Breast epithelium (tissue), 4 donors: ENCODE measurements around the gene LRRD1. TPM values are rescaled to one million over a fixed set of nuclear protein-coding genes. Genes with fewer than 3 reads are reported as not detected.

ENCODE experiments used
- DNase-seq, 2 donors: peaks; one replicate each; pipeline ENCODE4 v3.0.0-alpha.2; 2019; ENCODE audit warnings: low spot score in 2 of 2
- H3K27ac ChIP-seq, 2 donors: fragments of 200-600 bp; sonication (generic) in 1 of 2; one replicate each; pipeline ENCODE4 v1.5.1; 2016 to 2019; ENCODE audit warnings: mild to moderate bottlenecking in 1 of 2
- H3K27me3 ChIP-seq, 2 donors: fragments of 200-600 bp; sonication (generic) in 1 of 2; one replicate each; pipeline versions ENCODE4 v1.5.1 to v1.6.0; 2017 to 2019; ENCODE audit warnings: control low read depth in 1 of 2, mild to moderate bottlenecking in 1 of 2
- H3K36me3 ChIP-seq: fragments of 200-600 bp; one replicate; pipeline ENCODE4 v1.5.1; 2019
- H3K4me1 ChIP-seq, 2 donors: fragments of 200-600 bp; sonication (generic); one replicate each; pipeline ENCODE4 v1.5.1; 2016 to 2019; ENCODE audit warnings: control low read depth in 1 of 2
- H3K4me3 ChIP-seq, 3 donors: fragments of 200-600 bp; sonication (generic); 1 replicate in 2 of 3; 2 replicates in 1 of 3; pipeline ENCODE4 v1.5.1; 2016 to 2019; ENCODE audit warnings: mild to moderate bottlenecking in 3 of 3, moderate library complexity in 2 of 3
- H3K9me3 ChIP-seq, 2 donors: fragments of 200-600 bp; sonication (generic) in 1 of 2; one replicate each; pipeline ENCODE4 v1.5.1; 2016 to 2019; ENCODE audit warnings: control low read depth in 1 of 2
- POLR2A ChIP-seq: fragments of 450-650 bp; IDR thresholded peaks from one replicate; pipeline ENCODE4 v1.6.1; 2016; ENCODE audit warnings: antibody characterized with exemption, mild to moderate bottlenecking, moderate library complexity
- POLR2AphosphoS5 ChIP-seq, 3 donors: sonication (generic); formaldehyde crosslinking; IDR thresholded peaks; one replicate each; pipeline ENCODE4 v1.6.1; 2017; ENCODE audit warnings: antibody characterized with exemption in 3 of 3
- intact Hi-C: fragments of 100-400 bp; cut with DNase I; formaldehyde crosslinking; loops from one replicate; pipeline ENCODE4 v1.15.1; 2023; ENCODE audit warnings: low total_unique reads
- total RNA-seq, 3 donors: library from RNA; depleted of rRNA; stranded (reverse); fragments of >200 nt; gene quantifications; one replicate each; pipeline ENCODE4 v1.1.0, GENCODE V29; 2016
- TF ChIP-seq, protein P1 (sequence below), 3 donors: fragments of 450-650 bp; IDR thresholded peaks; one replicate each; pipeline ENCODE4 v1.5.1; 2016 to 2017; ENCODE audit warnings: antibody characterized with exemption in 3 of 3, mild to moderate bottlenecking in 3 of 3, moderate library complexity in 3 of 3

Gene LRRD1
- total RNA-seq, 3 donors from 2014 or later, result 0.16 to 0.33 TPM; not detected in 1

DNA sequence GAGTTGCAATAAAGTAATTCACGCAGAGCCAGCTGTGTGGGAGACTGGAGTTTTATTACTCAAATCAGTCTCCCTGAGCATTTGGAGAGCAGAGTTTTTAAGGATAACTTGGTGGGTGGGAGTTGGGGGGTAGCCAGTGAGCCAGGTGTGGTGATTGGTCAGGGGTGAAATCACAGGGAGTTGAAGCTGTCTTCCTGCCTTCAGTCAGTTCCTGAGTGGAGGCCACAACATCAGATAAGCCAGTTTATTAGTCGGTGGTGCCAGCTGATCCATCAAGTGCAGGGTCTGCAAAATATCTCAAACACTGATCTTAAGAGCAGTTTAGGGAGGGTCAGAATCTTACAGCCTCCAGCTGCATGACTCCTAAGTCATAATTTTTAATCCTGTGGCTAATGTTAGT lies 41.4 kb downstream of the LRRD1 start:
- TF ChIP-seq, protein P1, sequence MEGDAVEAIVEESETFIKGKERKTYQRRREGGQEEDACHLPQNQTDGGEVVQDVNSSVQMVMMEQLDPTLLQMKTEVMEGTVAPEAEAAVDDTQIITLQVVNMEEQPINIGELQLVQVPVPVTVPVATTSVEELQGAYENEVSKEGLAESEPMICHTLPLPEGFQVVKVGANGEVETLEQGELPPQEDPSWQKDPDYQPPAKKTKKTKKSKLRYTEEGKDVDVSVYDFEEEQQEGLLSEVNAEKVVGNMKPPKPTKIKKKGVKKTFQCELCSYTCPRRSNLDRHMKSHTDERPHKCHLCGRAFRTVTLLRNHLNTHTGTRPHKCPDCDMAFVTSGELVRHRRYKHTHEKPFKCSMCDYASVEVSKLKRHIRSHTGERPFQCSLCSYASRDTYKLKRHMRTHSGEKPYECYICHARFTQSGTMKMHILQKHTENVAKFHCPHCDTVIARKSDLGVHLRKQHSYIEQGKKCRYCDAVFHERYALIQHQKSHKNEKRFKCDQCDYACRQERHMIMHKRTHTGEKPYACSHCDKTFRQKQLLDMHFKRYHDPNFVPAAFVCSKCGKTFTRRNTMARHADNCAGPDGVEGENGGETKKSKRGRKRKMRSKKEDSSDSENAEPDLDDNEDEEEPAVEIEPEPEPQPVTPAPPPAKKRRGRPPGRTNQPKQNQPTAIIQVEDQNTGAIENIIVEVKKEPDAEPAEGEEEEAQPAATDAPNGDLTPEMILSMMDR (IDR thresholded peaks at IDR 0.05), result no peak
- TF ChIP-seq POLR2A (no peak), POLR2AphosphoS5 (IDR thresholded peaks at IDR 0.05) (no peak)
- intact Hi-C loops, result loop anchor here (10.0 kb wide), 1 partner anchor 193 kb away; the partner anchor contains the start of gene AKAP9
- H3K4me1 ChIP-seq, result no peaks in the 10 kb centered on the region
- no peaks in the 10 kb centered on the region for H3K36me3 ChIP-seq
- no peaks in the 10 kb centered on the region for H3K27me3 ChIP-seq
- no peaks in the 10 kb centered on the region for H3K9me3 ChIP-seq
- no peak overlapping the region for H3K4me3 ChIP-seq
- no peak overlapping the region for H3K27ac ChIP-seq
- DNase-seq, result no peak

DNA sequence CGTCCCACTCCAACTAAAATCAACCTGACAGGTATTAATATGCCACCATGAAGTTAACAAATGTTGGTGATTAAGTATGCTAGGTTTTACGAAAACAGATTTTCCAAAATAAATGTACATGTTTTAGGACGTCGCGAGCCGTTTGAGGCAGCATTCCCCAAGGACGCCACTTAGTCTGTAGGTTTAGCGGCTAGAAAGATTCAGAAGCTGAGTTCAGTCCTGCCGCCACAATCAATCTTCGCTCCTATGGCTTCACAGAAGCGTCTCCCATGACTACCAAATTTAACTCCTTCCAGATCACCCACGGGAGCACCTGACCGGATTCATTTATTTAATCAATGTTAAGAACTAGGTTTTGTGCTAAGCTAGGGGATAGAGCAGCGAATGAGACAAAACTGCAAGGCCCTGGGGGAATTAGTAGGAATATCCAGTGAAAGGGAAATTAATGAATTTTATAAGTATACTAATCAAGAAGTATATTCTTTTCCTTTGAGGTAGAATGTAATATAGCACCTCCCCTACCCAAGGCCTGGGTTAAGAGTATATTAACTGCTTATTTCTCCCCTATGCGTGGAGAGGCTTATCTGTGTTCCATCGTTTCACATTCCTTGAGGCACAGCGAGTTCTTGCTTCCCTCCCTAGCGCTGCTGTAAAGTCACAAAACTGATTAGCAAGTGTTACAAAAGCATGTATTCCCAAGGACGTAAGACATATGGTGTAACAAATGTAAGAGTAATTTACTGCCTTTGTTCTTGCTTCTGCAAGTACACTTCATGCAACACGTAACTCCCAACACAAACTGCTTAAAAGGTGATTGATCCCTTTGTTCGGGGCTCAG lies 43.7 kb downstream of the LRRD1 start:
- intact Hi-C loops, result loop anchor here (10.0 kb wide), 1 partner anchor 190 kb away; the partner anchor contains the start of gene AKAP9
- TF ChIP-seq, protein P1 (IDR thresholded peaks at IDR 0.05), result no peak
- TF ChIP-seq POLR2A, result no peak
- no peak for TF ChIP-seq POLR2AphosphoS5 (IDR thresholded peaks at IDR 0.05)
- no peaks in the 10 kb centered on the region for H3K4me1 ChIP-seq

DNA sequence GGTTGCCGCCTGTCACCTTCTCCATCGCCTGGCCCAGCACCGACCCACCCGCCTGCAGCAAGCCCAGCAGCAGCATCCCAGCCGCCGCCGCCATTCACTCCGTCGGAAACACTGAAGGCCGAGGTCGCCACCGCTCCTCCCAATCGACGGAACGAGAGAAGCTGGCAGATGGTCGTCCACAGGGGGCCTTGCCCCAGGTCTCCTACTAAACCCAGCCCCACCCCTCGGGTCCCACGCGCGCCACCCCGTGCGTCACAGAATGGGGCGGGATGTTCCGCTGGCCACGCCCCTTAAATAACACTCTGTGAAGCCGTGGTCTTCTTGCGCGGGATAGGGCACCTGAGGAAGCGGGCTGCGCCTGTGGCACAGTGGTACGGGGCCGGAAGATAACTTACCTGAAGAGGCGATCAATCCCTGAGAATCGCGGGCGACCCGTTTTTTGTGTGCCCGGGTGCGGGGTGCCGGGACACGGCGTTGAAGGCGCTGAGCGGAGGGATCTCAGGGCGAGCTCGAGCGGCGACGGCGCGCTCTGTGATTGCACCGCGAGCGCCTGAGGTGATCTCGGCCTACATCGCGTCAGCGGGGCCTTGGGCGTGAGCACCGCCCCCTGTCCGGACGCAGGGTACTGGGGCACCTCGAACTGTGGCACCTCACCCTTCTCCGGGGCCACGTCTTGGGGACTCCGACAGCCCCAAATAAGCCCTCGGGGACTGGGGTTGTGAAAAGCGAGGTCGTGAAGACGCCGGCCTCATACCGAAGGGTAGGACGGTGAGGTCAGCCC lies 44.5 kb downstream of the LRRD1 start, which contains the start of gene CYP51A1:
CYP51A1 (minus strand) TSS at position 207 of the 781 bp plus-strand sequence; CDS start at position 94, 113 bp downstream.
- H3K9me3 ChIP-seq, result no peaks in the 10 kb centered on the region
- no peaks in the 10 kb centered on the region for H3K4me1 ChIP-seq
- intact Hi-C loops, result loop anchor here (10.0 kb wide), 1 partner anchor 190 kb away; the partner anchor contains the start of gene AKAP9
- peak; percentile 91 to 92 for DNase-seq
- no peaks in the 10 kb centered on the region for H3K27me3 ChIP-seq
- H3K36me3 ChIP-seq, result no peaks in the 10 kb centered on the region
- H3K27ac ChIP-seq, result peak within 1 kb of the TSS; percentile 97 to 98
- H3K4me3 ChIP-seq, result peak within 1 kb of the TSS; percentile 84 to 95 (median 84)
- TF ChIP-seq POLR2A, result peak; percentile 77
- peak; percentile 60 to 89 (median 76) for TF ChIP-seq POLR2AphosphoS5 (IDR thresholded peaks at IDR 0.05)
- TF ChIP-seq, protein P1 (IDR thresholded peaks at IDR 0.05), result no peak

More for the DNA sequence above, 43.7 kb downstream of the LRRD1 start:
- H3K27ac ChIP-seq, result peak overlapping the region; percentile 97 to 98
- H3K36me3 ChIP-seq, result no peaks in the 10 kb centered on the region
- no peaks in the 10 kb centered on the region for H3K9me3 ChIP-seq
- peak overlapping the region; percentile 84 to 95 (median 84) for H3K4me3 ChIP-seq
- no peaks in the 10 kb centered on the region for H3K27me3 ChIP-seq
- DNase-seq, result no peak

DNA sequence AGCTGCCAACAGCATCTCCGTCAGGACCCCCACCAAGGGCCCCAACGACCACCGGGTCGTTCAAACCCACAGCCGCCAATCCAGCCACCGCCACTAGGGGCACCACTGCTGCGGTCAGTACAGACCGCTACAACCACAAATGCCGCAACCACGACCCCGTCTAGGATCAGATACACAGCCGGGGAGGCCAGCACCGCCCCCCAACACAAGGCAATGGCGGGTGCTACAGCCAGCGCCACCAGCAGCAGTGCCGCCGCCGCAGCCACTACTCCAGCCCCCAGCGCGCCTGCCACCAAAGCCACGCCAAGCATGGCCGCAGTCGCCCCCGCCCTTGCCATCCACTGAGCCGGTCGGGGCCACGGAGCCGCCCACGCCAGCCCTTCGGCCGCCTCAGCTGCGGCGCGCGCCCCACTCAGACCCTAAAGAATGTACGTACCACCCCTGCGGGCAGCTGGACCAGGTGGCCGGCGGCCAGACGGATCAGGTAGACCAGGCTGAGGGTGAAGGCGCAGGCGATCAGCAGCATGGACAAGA lies 45.1 kb downstream of the LRRD1 start:
- no peak for TF ChIP-seq POLR2AphosphoS5 (IDR thresholded peaks at IDR 0.05)
- TF ChIP-seq, protein P1 (IDR thresholded peaks at IDR 0.05), result peak; percentile 77 to 85 (median 79)
- peak; percentile 47 to 61 for DNase-seq
- Histone ChIP-seq H3K27me3 (no peaks in the 10 kb centered on the region), H3K9me3 (no peaks in the 10 kb centered on the region), H3K4me1 (no peaks in the 10 kb centered on the region), H3K36me3 (no peaks in the 10 kb centered on the region), H3K27ac (peak overlapping the region; percentile 97 to 98), H3K4me3 (peak overlapping the region; percentile 84 to 95 (median 84))
- intact Hi-C loops, result loop anchor here (10.0 kb wide), 1 partner anchor 189 kb away; the partner anchor contains the start of gene AKAP9
